HG03066 (cell line): ENCODE data around the gene TPTE.
"Not testable (repeated sequence)": the region's sequence is repeated elsewhere in the genome, so short reads cannot be mapped to it uniquely, and the experiment has no call there.

Experiments
- ATAC-seq: cut with Tn5 transposase; IDR thresholded peaks from one replicate; pipeline ENCODE4 v1.9.1; 2021; ENCODE audit warnings: low read depth; ENCODE audit not compliant: unreplicated experiment

TPTE gene

GRCh38 chr21:10616061-10616460, 94.7 kb downstream of the TPTE start:
- not testable (repeated sequence) for ATAC-seq

GRCh38 chr21:10616535-10616934, 95.2 kb downstream of the TPTE start:
- no peak for ATAC-seq

- ATAC-seq = not testable (repeated sequence)
These were observed 95.9 kb downstream of the TPTE start for GRCh38 chr21:10617133-10617752.

- no peak for ATAC-seq
These were observed 106.0 kb downstream of the TPTE start for GRCh38 chr21:10627316-10627863.

- ATAC-seq = not testable (repeated sequence)
These were observed 107.9 kb downstream of the TPTE start for GRCh38 chr21:10629239-10629638.

GRCh38 chr21:10630829-10631228, 109.4 kb downstream of the TPTE start:
- not testable (repeated sequence) for ATAC-seq

- not testable (repeated sequence) for ATAC-seq
These were observed 109.9 kb downstream of the TPTE start for GRCh38 chr21:10631316-10631715.

- ATAC-seq = not testable (repeated sequence)
These were observed 116.8 kb downstream of the TPTE start for GRCh38 chr21:10638144-10638543.

GRCh38 chr21:10639123-10639522, 117.7 kb downstream of the TPTE start:
- ATAC-seq = no peak

- ATAC-seq = not testable (repeated sequence)
These were observed 118.4 kb downstream of the TPTE start for GRCh38 chr21:10639746-10640145.

- ATAC-seq = no peak
These were observed 119.1 kb downstream of the TPTE start for GRCh38 chr21:10640446-10640845.

- no peak for ATAC-seq
These were observed 119.7 kb downstream of the TPTE start for GRCh38 chr21:10641107-10641506.

- ATAC-seq = not testable (repeated sequence)
These were observed 124.3 kb downstream of the TPTE start for GRCh38 chr21:10645667-10646066.

GRCh38 chr21:10649350-10650149, 128.2 kb downstream of the TPTE start:
- not testable (repeated sequence) for ATAC-seq

GRCh38 chr21:10650297-10650696, 128.9 kb downstream of the TPTE start:
- ATAC-seq = not testable (repeated sequence)
